HG03175 (cell line): ENCODE results near the gene QKI.

Experiments used
- ATAC-seq: cut with Tn5 transposase; IDR thresholded peaks from one replicate; pipeline ENCODE4 v1.9.1; 2021; ENCODE audit warnings: mild to moderate bottlenecking, moderate library complexity; ENCODE audit not compliant: unreplicated experiment

QKI gene

GRCh38 chr6:163527291-163527690 lies 112.8 kb downstream of the QKI start:
- no peak for ATAC-seq

GRCh38 chr6:163529605-163530004 lies 115.1 kb downstream of the QKI start:
- ATAC-seq, result no peak

GRCh38 chr6:163530406-163530805 lies 115.9 kb downstream of the QKI start:
- ATAC-seq, result no peak

GRCh38 chr6:163531122-163531521 lies 116.6 kb downstream of the QKI start:
- no peak for ATAC-seq

GRCh38 chr6:163532526-163533078 lies 118.1 kb downstream of the QKI start:
- no peak for ATAC-seq

GRCh38 chr6:163533443-163533842 lies 118.9 kb downstream of the QKI start:
- no peak for ATAC-seq

GRCh38 chr6:163536770-163537169 lies 122.3 kb downstream of the QKI start:
- no peak for ATAC-seq

GRCh38 chr6:163538331-163538730 lies 123.8 kb downstream of the QKI start:
- ATAC-seq, result no peak

GRCh38 chr6:163539101-163539762 lies 124.7 kb downstream of the QKI start:
- no peak for ATAC-seq

- no peak for ATAC-seq
Measured at GRCh38 chr6:163543321-163543720, 128.8 kb downstream of the QKI start.

GRCh38 chr6:163545370-163545769 lies 130.9 kb downstream of the QKI start:
- ATAC-seq, result no peak

- ATAC-seq, result no peak
Measured at GRCh38 chr6:163547287-163547686, 132.8 kb downstream of the QKI start.

- ATAC-seq, result no peak
Measured at GRCh38 chr6:163548624-163549023, 134.1 kb downstream of the QKI start.

GRCh38 chr6:163554032-163554431 lies 139.5 kb downstream of the QKI start:
- ATAC-seq, result no peak

- peak; percentile 62 for ATAC-seq
Measured at GRCh38 chr6:163554663-163555062, 140.1 kb downstream of the QKI start.

- ATAC-seq, result no peak
Measured at GRCh38 chr6:163559661-163560060, 145.1 kb downstream of the QKI start.

- ATAC-seq, result no peak
Measured at GRCh38 chr6:163563318-163563717, 148.8 kb downstream of the QKI start.

GRCh38 chr6:163564534-163564933 lies 150.0 kb downstream of the QKI start:
- ATAC-seq, result no peak

- no peak for ATAC-seq
Measured at GRCh38 chr6:163565140-163565539, 150.6 kb downstream of the QKI start.

GRCh38 chr6:163566056-163566455 lies 151.5 kb downstream of the QKI start:
- ATAC-seq, result no peak

- no peak for ATAC-seq
Measured at GRCh38 chr6:163568275-163568674, 153.8 kb downstream of the QKI start.

- no peak for ATAC-seq
Measured at GRCh38 chr6:163570579-163571231, 156.2 kb downstream of the QKI start.
